Trophoblast cell (in vitro differentiated cells and primary cell): ENCODE data around the gene RIT2.

Source experiments
- DNase-seq, 2 donors: peaks; one replicate each; pipeline ENCODE4 v3.0.0-alpha.2; 2016
- H2AFZ ChIP-seq: 2 replicates; pipeline ENCODE4 v1.6.1; 2013; ENCODE audit warnings: low read length, moderate library complexity, mild to moderate bottlenecking; ENCODE audit not compliant: insufficient read depth, poor library complexity
- H2AK5ac ChIP-seq: 2 replicates; pipeline ENCODE4 v1.6.1; 2013; ENCODE audit warnings: mild to moderate bottlenecking, low read length
- H2BK120ac ChIP-seq: 2 replicates; pipeline ENCODE4 v1.6.1; 2013; ENCODE audit warnings: low read length, mild to moderate bottlenecking, moderate library complexity; ENCODE audit not compliant: insufficient read depth, poor library complexity
- H2BK12ac ChIP-seq: 2 replicates; pipeline ENCODE4 v1.6.1; 2013; ENCODE audit warnings: mild to moderate bottlenecking, low read length, moderate library complexity
- H2BK5ac ChIP-seq: 2 replicates; pipeline ENCODE4 v1.6.1; 2013; ENCODE audit warnings: low read length, low read depth, moderate library complexity, mild to moderate bottlenecking; ENCODE audit not compliant: poor library complexity
- H3K14ac ChIP-seq: 2 replicates; pipeline ENCODE4 v1.6.1; 2013; ENCODE audit warnings: mild to moderate bottlenecking, low read length
- H3K18ac ChIP-seq: 2 replicates; pipeline ENCODE4 v1.6.1; 2013; ENCODE audit warnings: mild to moderate bottlenecking, low read length
- H3K23ac ChIP-seq: 2 replicates; pipeline ENCODE4 v1.6.1; 2013; ENCODE audit warnings: low read length
- H3K27ac ChIP-seq: 2 replicates; pipeline ENCODE4 v1.5.1; 2013; ENCODE audit warnings: low read depth, mild to moderate bottlenecking, inconsistent platforms, low read length, moderate library complexity
- H3K27me3 ChIP-seq: 2 replicates; pipeline ENCODE4 v1.6.1; 2013; ENCODE audit warnings: inconsistent platforms, mild to moderate bottlenecking, low read length, moderate library complexity; ENCODE audit not compliant: insufficient read depth
- H3K36me3 ChIP-seq, 2 experiments: 1 replicate in 1 of 2; 2 replicates in 1 of 2; pipeline ENCODE4 v1.6.1; 2013; ENCODE audit warnings: low read length in 2 of 2, mild to moderate bottlenecking in 2 of 2, moderate library complexity in 1 of 2; ENCODE audit not compliant: insufficient read depth in 2 of 2, control insufficient read depth in 1 of 2
- H3K4ac ChIP-seq: 2 replicates; pipeline ENCODE4 v1.6.1; 2013; ENCODE audit warnings: low read depth, mild to moderate bottlenecking, low read length, moderate library complexity
- H3K4me1 ChIP-seq, 2 experiments: 1 replicate in 1 of 2; 2 replicates in 1 of 2; pipeline ENCODE4 v1.6.1; 2013; ENCODE audit warnings: low read length in 2 of 2, mild to moderate bottlenecking in 2 of 2, moderate library complexity in 1 of 2; ENCODE audit not compliant: insufficient read depth in 2 of 2, control insufficient read depth in 1 of 2
- H3K4me2 ChIP-seq: 2 replicates; pipeline ENCODE4 v1.6.1; 2013; ENCODE audit warnings: inconsistent platforms, mild to moderate bottlenecking, low read length, moderate library complexity
- H3K4me3 ChIP-seq: 2 replicates; pipeline ENCODE4 v1.5.1; 2013; ENCODE audit warnings: mild to moderate bottlenecking, low read depth, low read length, inconsistent platforms
- H3K79me1 ChIP-seq: one replicate; pipeline ENCODE4 v1.6.1; 2013; ENCODE audit warnings: low read length
- H3K79me2 ChIP-seq: 2 replicates; pipeline ENCODE4 v1.6.1; 2013; ENCODE audit warnings: low read length, mild to moderate bottlenecking; ENCODE audit not compliant: control insufficient read depth, insufficient read depth, poor library complexity
- H3K9ac ChIP-seq: 2 replicates; pipeline ENCODE4 v1.6.1; 2013; ENCODE audit warnings: mild to moderate bottlenecking, low read length
- H3K9me3 ChIP-seq: 2 replicates; pipeline ENCODE4 v1.6.1; 2013; ENCODE audit warnings: low read depth, mild to moderate bottlenecking, control low read depth, inconsistent platforms, low read length; ENCODE audit not compliant: insufficient read depth
- H4K12ac ChIP-seq: 2 replicates; pipeline ENCODE4 v1.6.1; 2013; ENCODE audit warnings: low read depth, mild to moderate bottlenecking, low read length, moderate library complexity
- H4K8ac ChIP-seq: 2 replicates; pipeline ENCODE4 v1.6.1; 2013; ENCODE audit warnings: low read depth, mild to moderate bottlenecking, low read length, moderate library complexity
- H4K91ac ChIP-seq: one replicate; pipeline ENCODE4 v1.6.1; 2013; ENCODE audit warnings: low read depth, mild to moderate bottlenecking, low read length, moderate library complexity
- WGBS: extraction: QIAGEN DNeasy Blood & Tissue Kit; methylation state at CpG from one replicate; pipeline ENCODE4 v1.1.7; 2013; ENCODE audit warnings: missing lambda C conversion rate; ENCODE audit not compliant: insufficient read length, insufficient coverage; ENCODE audit errors: extremely low coverage; 5-methylcytosine and 5-hydroxymethylcytosine counted together

The RIT2 gene

DNA sequence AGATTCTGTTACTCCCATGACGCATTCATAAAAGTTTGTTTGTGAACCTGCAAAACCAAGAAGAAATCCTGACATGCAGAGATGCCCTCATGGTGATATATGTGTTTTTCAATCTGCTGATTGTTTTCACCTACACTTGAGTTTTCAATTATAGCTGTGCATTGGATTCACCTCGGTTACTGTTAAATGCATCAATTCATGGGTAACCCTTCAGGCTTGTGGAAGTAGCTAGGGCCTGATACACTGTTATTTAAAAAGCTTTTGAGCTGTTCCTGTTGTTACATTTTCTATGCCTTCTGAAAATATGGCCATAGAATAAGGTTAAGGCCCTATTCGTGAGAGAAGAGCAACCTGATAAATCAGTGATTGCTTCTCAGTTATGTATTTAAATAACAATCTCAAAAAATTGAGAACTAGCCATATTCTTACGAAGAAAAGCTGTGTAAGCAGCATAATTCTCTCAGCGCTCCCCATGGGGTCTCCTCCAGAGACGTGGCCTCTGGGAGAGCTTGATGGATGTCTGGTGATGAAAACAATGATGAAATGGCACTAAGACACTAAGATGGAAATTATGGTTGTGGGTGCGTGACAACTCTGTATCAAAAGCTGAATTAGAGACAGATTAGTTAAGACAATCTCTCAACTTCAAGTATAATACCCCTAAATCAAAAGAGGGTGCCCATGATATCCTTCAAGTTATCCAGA lies 60.5 kb downstream of the RIT2 start:
- no CpG with 5 or more reads among the region's 7 CpGs for whole genome bisulfite sequencing

DNA sequence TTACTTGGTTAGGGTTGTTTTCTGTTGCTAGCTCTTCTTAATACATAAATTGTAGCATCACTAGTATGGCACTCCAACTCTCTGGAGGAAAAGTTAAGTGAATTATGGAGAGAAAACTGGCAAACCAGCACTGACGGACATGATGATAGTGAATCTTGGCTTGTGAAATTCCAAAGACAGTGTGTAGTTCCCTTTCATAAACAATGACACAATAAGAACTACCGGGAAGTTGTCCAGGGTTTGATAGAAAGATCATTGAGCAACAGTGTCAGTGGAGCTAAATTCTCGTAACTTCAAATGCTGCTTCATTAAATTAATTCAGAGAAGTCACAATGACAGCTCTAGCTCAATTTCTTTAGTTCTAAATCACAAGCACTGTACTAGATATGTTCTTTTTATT lies 66.5 kb downstream of the RIT2 start:
- no peak overlapping the region for H3K14ac ChIP-seq
- no peak overlapping the region for H2BK12ac ChIP-seq
- no peak overlapping the region for H3K9ac ChIP-seq
- H4K12ac ChIP-seq: no peak overlapping the region
- H2AFZ ChIP-seq: no peak overlapping the region
- no peak overlapping the region for H2BK120ac ChIP-seq
- H3K79me2 ChIP-seq: no peaks in the 10 kb centered on the region
- no peak overlapping the region for H3K4me3 ChIP-seq
- no peak for DNase-seq
- H3K23ac ChIP-seq: no peak overlapping the region
- H3K4me1 ChIP-seq: no peaks in the 10 kb centered on the region
- no peaks in the 10 kb centered on the region for H3K27me3 ChIP-seq
- no peaks in the 10 kb centered on the region for H3K36me3 ChIP-seq
- WGBS: no CpG with 5 or more reads among the region's 3 CpGs
- H4K8ac ChIP-seq: no peak overlapping the region
- no peak overlapping the region for H3K18ac ChIP-seq
- no peak overlapping the region for H2BK5ac ChIP-seq
- no peaks in the 10 kb centered on the region for H3K9me3 ChIP-seq
- no peak overlapping the region for H3K4ac ChIP-seq
- H3K79me1 ChIP-seq: no peaks in the 10 kb centered on the region
- no peak overlapping the region for H3K27ac ChIP-seq
- H2AK5ac ChIP-seq: no peak overlapping the region
- H4K91ac ChIP-seq: no peak overlapping the region
- H3K4me2 ChIP-seq: no peak overlapping the region

More for the DNA sequence above, 60.5 kb downstream of the RIT2 start:
- Histone ChIP-seq H4K8ac (no peak overlapping the region), H4K12ac (no peak overlapping the region), H4K91ac (no peak overlapping the region), H3K14ac (no peak overlapping the region), H3K27me3 (no peaks in the 10 kb centered on the region), H2BK5ac (no peak overlapping the region), H2BK120ac (no peak overlapping the region), H3K79me2 (no peaks in the 10 kb centered on the region), H3K36me3 (no peaks in the 10 kb centered on the region), H3K23ac (no peak overlapping the region), H3K4me3 (no peak overlapping the region), H3K4ac (no peak overlapping the region), H3K27ac (no peak overlapping the region), H2AK5ac (no peak overlapping the region), H3K4me2 (no peak overlapping the region), H3K18ac (no peak overlapping the region), H3K79me1 (no peaks in the 10 kb centered on the region), H2BK12ac (no peak overlapping the region), H2AFZ (no peak overlapping the region), H3K4me1 (no peaks in the 10 kb centered on the region), H3K9ac (no peak overlapping the region), H3K9me3 (no peaks in the 10 kb centered on the region)
- DNase-seq: no peak

DNA sequence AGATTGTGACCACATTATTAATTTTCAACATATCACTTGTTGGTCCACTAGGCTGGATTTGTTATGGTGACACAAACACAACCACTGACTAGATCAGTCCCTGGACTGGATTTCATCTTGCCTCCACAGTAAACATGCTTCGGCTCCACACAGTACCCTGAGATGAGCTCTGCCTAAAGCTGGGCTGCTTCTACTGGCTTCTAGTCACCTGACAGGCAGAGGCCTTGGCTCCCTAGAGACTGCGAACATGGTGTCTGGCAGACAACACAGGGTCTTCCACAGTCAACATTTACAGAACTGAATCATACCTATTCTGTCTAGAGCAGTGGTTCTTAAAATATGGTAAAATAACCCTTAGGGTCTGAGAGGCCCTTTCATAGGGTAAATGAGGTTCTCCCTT lies 69.2 kb downstream of the RIT2 start:
- no peaks in the 10 kb centered on the region for H3K9me3 ChIP-seq
- H3K79me1 ChIP-seq: no peaks in the 10 kb centered on the region
- no peaks in the 10 kb centered on the region for H3K27me3 ChIP-seq
- H3K4me2 ChIP-seq: no peak overlapping the region
- H3K23ac ChIP-seq: no peak overlapping the region
- H3K27ac ChIP-seq: no peak overlapping the region
- H2BK12ac ChIP-seq: no peak overlapping the region
- H3K14ac ChIP-seq: no peak overlapping the region
- no peak overlapping the region for H2BK120ac ChIP-seq
- H3K36me3 ChIP-seq: no peaks in the 10 kb centered on the region
- WGBS: no CpG with 5 or more reads among the region's 2 CpGs
- H4K91ac ChIP-seq: no peak overlapping the region
- no peaks in the 10 kb centered on the region for H3K79me2 ChIP-seq
- no peak overlapping the region for H4K12ac ChIP-seq
- H3K9ac ChIP-seq: no peak overlapping the region
- no peak overlapping the region for H3K4me3 ChIP-seq
- no peak overlapping the region for H2AK5ac ChIP-seq
- no peaks in the 10 kb centered on the region for H3K4me1 ChIP-seq
- H2BK5ac ChIP-seq: no peak overlapping the region
- H3K4ac ChIP-seq: no peak overlapping the region
- no peak for DNase-seq
- no peak overlapping the region for H2AFZ ChIP-seq
- H3K18ac ChIP-seq: no peak overlapping the region
- H4K8ac ChIP-seq: no peak overlapping the region

DNA sequence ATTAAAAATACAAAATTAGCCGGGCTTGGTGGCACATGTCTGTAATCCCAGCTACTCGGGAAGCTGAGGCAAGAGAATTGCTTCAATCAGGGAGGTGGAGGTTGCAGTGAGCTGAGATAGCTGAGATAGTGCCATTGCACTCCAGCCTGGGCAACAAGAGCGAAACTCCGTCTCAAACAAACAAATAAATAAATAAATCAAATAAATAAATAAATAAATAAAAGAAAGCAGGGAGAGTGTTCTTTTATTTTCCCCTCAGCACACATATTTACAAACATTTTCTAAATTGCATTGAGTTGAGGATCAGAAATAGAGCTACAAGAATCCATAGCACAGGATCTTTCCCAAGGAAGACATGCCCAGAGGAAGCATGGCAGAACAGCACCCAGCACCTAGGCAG lies 71.9 kb downstream of the RIT2 start:
- no CpG with 5 or more reads among the region's 4 CpGs for WGBS
- Histone ChIP-seq H3K79me2 (no peaks in the 10 kb centered on the region), H3K18ac (no peak overlapping the region), H3K27ac (no peak overlapping the region), H3K4me2 (no peak overlapping the region), H2BK120ac (no peak overlapping the region), H2BK5ac (no peak overlapping the region), H3K27me3 (no peaks in the 10 kb centered on the region), H3K4me3 (no peak overlapping the region), H4K12ac (no peak overlapping the region), H3K9ac (no peak overlapping the region), H3K4ac (no peak overlapping the region), H3K23ac (no peak overlapping the region), H4K91ac (no peak overlapping the region), H2AFZ (no peak overlapping the region), H3K36me3 (no peaks in the 10 kb centered on the region), H3K14ac (no peak overlapping the region), H3K79me1 (no peaks in the 10 kb centered on the region), H2BK12ac (no peak overlapping the region), H3K9me3 (no peaks in the 10 kb centered on the region), H2AK5ac (no peak overlapping the region), H4K8ac (no peak overlapping the region), H3K4me1 (no peaks in the 10 kb centered on the region)
- DNase-seq: no peak
